GM18868 (cell line): ENCODE measurements around the gene MRPL18.
"Not testable (repeated sequence)": the region's sequence is repeated elsewhere in the genome, so short reads cannot be mapped to it uniquely, and the experiment has no call there.

ENCODE experiments used
- ATAC-seq: cut with Tn5 transposase; IDR thresholded peaks from one replicate; pipeline ENCODE4 v1.9.1; 2021; ENCODE audit warnings: mild to moderate bottlenecking, moderate library complexity; ENCODE audit not compliant: unreplicated experiment

The MRPL18 gene

GRCh38 chr6:159815410-159815809 is 25.1 kb downstream of the MRPL18 start:
- no peak for ATAC-seq

DNA sequence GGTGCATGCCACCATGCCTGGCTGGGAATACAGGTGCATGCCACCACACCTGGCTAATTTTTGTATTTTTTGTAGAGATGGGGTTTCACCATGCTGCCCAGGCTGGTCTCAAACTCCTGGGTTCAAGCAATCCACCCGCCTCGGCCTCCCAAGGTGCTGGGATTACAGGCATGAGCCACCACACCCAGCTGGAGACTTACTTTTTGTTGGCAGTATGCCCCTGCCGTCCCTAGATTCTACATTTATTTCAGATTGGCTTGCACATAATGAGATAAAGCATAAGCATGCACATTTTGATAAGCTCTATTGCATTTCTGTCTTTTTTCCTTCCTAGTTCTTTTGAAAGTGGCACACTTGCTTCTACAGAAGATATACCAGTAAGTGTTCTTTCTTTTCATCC is 26.5 kb downstream of the MRPL18 start:
- not testable (repeated sequence) for ATAC-seq

DNA sequence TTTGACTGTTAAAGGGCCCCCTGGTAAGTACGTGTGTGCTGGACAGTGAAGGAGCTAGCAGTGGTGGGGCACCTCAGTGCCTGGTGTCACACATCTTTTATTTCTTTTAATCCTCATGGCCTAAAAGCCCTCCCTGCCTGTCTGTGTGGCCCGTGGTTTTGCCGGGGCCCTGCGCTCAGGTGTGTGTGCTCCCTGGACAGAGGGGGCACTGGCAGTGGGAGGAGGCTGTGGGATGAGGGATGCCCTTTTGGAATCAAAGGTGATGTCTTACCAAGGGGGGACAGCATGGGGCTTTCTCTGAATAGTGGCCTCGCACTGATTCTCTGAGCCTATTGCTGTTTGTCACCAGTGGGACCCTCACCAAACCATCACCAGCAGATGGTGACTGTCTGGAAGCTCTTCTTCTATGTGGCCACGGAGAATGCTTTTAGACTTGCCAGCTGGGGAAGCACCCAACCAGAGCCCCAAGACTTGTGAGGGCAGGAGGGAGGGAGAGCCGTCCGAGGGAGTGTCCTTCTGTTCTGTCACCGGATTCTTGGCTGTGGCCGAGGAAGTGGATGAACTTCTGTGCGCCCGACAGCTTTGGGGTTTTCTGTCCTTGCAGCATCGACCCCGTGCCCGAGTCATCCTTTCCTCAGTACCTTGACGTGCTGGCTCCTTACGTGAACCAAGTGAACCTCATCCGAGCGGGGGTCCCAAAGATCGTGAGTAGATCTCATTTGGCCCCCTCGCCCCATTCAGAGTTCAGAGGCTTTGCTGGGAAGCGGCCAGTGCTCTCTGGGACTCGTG is 27.9 kb downstream of the MRPL18 start:
- no peak for ATAC-seq

DNA sequence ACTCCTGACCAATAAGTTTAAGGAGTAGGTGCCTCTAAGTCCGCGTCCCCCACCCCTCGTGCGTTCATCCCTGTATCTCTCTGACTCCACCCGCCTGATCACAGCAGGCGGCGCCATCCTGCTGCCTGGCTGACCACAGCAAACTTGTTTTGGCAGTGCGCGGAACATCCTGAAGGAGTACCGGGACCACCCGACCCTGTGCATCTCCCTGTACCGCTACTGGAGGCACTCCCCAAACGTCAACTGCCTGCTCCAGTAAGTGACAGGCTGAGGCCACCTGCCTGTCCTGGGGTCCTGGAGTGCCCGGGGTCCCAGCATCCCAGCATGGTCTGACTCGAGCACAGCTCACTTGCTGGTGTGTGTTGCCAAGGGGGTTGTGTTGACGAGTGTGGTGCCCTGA is 28.8 kb downstream of the MRPL18 start:
- ATAC-seq, result no peak

- ATAC-seq, result no peak
Observed at GRCh38 chr6:159819932-159820640, 29.8 kb downstream of the MRPL18 start.

DNA sequence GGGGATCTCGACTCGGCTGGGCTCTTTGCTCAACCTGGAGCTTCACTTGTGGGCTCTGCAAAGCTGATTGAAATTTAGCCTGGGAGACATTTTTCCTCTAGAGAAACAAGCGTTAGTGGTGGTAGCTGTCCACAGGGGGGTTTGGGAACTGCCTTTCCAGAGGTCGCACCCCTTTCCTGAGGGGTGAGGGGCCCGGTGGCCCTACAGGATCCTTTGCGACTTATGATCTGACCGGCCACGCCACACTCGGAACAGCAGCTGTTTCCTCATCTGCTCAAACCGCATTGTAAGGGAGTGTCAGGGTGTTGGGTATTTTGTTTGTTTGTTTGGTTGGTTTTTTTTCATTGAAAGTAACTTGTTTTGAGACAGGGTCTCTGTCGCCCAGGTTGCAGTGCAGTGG is 30.9 kb downstream of the MRPL18 start:
- ATAC-seq, result no peak

DNA sequence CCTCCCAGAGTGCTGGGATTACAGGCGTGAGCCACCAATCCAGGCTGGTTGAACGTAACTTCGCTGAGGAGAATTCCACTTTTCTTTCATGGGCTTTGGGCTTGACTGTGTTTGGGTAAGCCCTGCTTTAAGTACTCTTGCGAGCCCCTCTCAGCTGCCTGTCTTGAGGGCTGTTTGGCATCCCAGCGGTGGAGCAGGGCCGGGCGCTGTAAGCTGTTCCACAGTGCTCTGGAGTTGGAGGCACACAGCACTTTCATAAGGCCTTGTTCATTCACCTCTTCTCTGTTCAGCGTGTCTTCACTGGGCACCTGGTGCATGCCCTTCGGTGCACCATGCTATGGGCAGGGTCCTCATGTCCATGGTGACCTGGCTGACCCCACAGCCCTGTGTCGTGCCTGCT is 31.5 kb downstream of the MRPL18 start:
- ATAC-seq, result no peak

- no peak for ATAC-seq
Observed at GRCh38 chr6:159823953-159824352, 33.7 kb downstream of the MRPL18 start.

DNA sequence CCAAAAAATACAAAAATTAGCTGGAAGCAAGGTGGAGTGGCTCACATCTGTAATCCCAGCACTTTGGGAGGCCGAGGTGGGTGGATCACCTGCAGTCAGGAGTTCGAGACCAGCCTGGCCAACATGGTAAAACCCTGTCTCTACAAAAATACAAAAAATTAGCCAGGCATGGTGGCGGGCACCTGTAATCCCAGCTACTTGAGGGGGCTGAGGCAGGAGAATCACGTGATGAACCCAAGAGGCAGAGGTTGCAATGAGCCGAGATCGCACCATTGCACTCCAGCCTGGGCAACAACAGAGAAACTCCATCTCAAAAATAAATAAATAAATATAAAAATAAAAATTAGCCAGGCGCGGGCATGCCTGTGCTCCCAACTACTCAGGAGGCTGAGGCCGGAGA is 34.4 kb downstream of the MRPL18 start:
- not testable (repeated sequence) for ATAC-seq

GRCh38 chr6:159826004-159826403 is 35.7 kb downstream of the MRPL18 start:
- ATAC-seq, result no peak

- ATAC-seq, result no peak
Observed at GRCh38 chr6:159826968-159827647, 36.8 kb downstream of the MRPL18 start.

- no peak for ATAC-seq
Observed at GRCh38 chr6:159828074-159828473, 37.8 kb downstream of the MRPL18 start.

- ATAC-seq, result no peak
Observed at GRCh38 chr6:159829526-159829925, 39.3 kb downstream of the MRPL18 start.

GRCh38 chr6:159830501-159831372 is 40.5 kb downstream of the MRPL18 start:
- no peak for ATAC-seq

DNA sequence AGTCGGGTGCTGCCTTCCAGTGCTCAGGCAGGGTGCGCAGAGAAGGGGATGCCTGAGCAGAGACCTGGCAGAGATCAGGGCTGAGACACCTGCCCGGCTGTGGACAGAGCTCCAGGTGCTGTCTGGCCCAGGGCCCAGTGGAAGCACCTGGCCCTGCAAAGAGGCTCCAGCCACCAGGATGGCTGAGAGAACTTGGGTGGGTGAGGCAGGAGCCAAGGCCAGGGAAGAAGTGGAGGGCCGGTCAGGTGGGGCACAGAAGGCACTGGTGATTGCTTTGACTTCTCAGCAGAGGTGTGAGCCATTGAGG is 41.1 kb downstream of the MRPL18 start:
- ATAC-seq, result no peak

DNA sequence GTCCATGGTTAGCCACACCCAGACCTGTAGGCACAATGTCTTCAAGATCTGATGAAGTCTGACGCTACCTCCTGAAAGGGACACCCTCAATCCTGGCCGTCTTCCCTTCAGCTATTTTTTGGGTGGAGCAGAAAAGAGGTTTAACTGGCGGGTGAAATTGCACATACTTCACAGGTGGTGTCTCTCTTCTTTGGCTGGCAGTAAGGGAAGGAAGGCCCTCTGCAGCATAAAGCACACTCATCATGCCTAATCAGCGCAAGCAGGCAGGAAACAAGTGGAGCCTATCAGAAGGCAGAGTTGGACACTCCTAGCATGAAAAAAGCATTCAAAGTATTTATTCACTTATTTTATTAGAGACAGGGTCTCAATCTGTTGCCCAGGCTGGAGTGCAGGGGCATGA is 42.7 kb downstream of the MRPL18 start:
- no peak for ATAC-seq

DNA sequence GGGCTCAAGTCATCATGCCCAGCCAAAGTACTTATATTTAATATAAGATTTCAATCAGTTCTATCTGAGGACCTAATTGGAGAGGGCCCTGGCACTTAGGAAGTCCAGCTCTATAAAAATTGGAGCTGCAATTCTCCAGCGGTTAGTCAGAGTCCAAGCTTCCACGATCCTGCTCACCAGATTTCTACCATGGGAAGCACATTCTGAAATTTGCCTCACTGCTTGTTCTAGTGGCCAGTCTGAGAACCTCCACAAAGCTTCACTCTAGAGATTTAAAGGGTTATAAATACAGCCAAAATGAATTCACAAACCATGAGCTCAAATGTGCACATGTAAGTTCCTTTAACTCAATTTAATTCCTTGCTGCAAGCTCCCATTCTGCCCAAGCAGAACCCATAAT is 43.3 kb downstream of the MRPL18 start:
- ATAC-seq, result no peak

DNA sequence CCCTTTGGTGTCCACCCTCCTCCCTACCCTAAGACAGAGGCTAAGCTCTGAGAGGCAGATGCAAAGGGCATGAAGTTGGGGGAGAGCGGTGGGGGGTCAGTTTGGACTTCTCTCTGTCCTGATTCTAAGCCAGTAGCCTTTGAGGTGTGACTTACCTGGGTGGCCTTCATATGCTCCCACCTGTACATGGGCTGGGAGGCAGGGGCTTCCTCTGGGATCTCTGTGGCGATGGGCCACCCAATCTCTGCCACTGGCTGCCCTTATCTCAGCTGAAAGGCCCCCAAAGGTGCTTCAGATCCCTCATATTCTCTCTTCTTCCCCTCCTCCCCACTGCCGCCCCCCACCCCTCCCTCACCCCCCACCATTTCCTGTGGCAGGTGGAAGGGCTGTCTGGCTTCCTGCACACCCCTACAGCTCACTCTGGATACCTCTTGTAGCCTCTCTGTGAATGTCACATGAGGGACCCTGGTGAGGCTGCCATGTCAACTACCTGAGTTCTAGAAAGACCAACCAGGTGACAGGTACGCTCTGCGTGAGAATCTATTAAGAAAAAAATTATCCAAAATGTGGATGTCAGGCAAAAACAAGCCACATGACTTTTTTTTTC is 43.8 kb downstream of the MRPL18 start:
- no peak for ATAC-seq

- ATAC-seq, result no peak
Observed at GRCh38 chr6:159836718-159837490, 46.6 kb downstream of the MRPL18 start.

- no peak for ATAC-seq
Observed at GRCh38 chr6:159837511-159837910, 47.2 kb downstream of the MRPL18 start.
